Activated CD8-positive, alpha-beta T cell treated with anti-CD3 and anti-CD28 coated beads for 36 hours (primary cell): ENCODE data around the gene STX1A. TPM values are rescaled to one million over a fixed set of nuclear protein-coding genes. Genes with fewer than 3 reads are reported as not detected.

Experiments used
- ATAC-seq: fragments of 200-7000 bp; cut with Tn5 transposase; one replicate; pipeline ENCODE4 v1.10.0; 2021; ENCODE audit warnings: mild to moderate bottlenecking, moderate library complexity
- CTCF ChIA-PET: fragments of 350-600 bp; sonication (Branson Sonifier 250); formaldehyde crosslinking; loops from one replicate; lab custom pipeline; 2021; ENCODE audit warnings: antibody characterized with exemption; lab: Charles Lee
- POLR2A ChIA-PET: fragments of 350-600 bp; sonication (Branson Sonifier 250); formaldehyde crosslinking; loops from one replicate; lab custom pipeline; 2021; ENCODE audit warnings: antibody characterized with exemption; lab: Charles Lee
- DNase-seq: peaks from one replicate; pipeline ENCODE4 v3.0.0-alpha.2; 2020
- H3K27ac Mint-ChIP-seq: one replicate; pipeline ENCODE4 v1.8.0; 2021; ENCODE audit warnings: mild to moderate bottlenecking, mixed read lengths
- H3K27me3 Mint-ChIP-seq: one replicate; pipeline ENCODE4 v1.8.0; 2021; ENCODE audit warnings: mixed read lengths
- H3K36me3 Mint-ChIP-seq: one replicate; pipeline ENCODE4 v1.8.0; 2021; ENCODE audit warnings: low read depth, mixed read lengths
- H3K4me1 Mint-ChIP-seq: one replicate; pipeline ENCODE4 v1.8.0; 2021; ENCODE audit warnings: low read depth, mixed read lengths
- H3K4me3 Mint-ChIP-seq: one replicate; pipeline ENCODE4 v1.8.0; 2021; ENCODE audit warnings: mild to moderate bottlenecking, moderate library complexity, mixed read lengths
- H3K9me3 Mint-ChIP-seq: one replicate; pipeline ENCODE4 v1.8.0; 2021; ENCODE audit warnings: mixed read lengths
- CTCF ChIP-seq: fragments of 200-600 bp; IDR thresholded peaks from one replicate; pipeline ENCODE4 v1.8.0; 2022; ENCODE audit warnings: antibody characterized with exemption, mild to moderate bottlenecking
- intact Hi-C: fragments of 100-400 bp; cut with micrococcal nuclease; formaldehyde crosslinking; loops from one replicate; pipeline ENCODE4 v1.10.0; 2022
- total RNA-seq, 2 experiments: library from RNA; stranded (reverse); gene quantifications; one replicate each; pipeline ENCODE4 v1.2.3, GENCODE V29; 2021

The STX1A gene
- total RNA-seq, 2 experiments from 2014 or later: 11.4 to 11.5 TPM

GRCh38 chr7:73702665-73703064, 16.8 kb downstream of the STX1A start:
- Mint-ChIP-seq H3K4me3 (no peak overlapping the region), H3K4me1 (peaks cover 16% of the 10 kb centered on the region), H3K9me3 (no peaks in the 10 kb centered on the region), H3K27ac (no peak overlapping the region), H3K36me3 (peaks cover 11% of the 10 kb centered on the region), H3K27me3 (no peaks in the 10 kb centered on the region)
- no peak for DNase-seq
- intact Hi-C loops: no loop called here
- ChIA-PET POLR2A (interaction anchor here (1.3 kb wide), 1 partner anchor 12 kb away, joined by 6 read pairs; no protein-coding TSS in a partner anchor), CTCF (interaction anchor here (0.9 to 3.7 kb wide), 10 partner anchors 9 to 181 kb away, joined by 3 to 16 read pairs (median 4); partner anchors contain the start of gene BAZ1B)
- TF ChIP-seq CTCF: no peak
- ATAC-seq: no peak

- TF ChIP-seq CTCF: no peak
- Mint-ChIP-seq H3K4me3 (no peak overlapping the region), H3K27ac (no peak overlapping the region), H3K27me3 (no peaks in the 10 kb centered on the region), H3K9me3 (no peaks in the 10 kb centered on the region), H3K4me1 (peaks cover 14% of the 10 kb centered on the region), H3K36me3 (peaks cover 14% of the 10 kb centered on the region)
- intact Hi-C loops: no loop called here
- ATAC-seq: no peak
- CTCF ChIA-PET: interaction anchor here (0.9 to 3.7 kb wide), 11 partner anchors 9 to 180 kb away, joined by 3 to 16 read pairs (median 4); partner anchors contain the start of gene BAZ1B
- no peak for DNase-seq
- POLR2A ChIA-PET: interaction anchor here (1.3 kb wide), 2 partner anchors 13 to 117 kb away, joined by 3 to 6 read pairs; no protein-coding TSS in a partner anchor
Observed at GRCh38 chr7:73702226-73702625, 17.2 kb downstream of the STX1A start.

- no peak overlapping the region for H3K27ac Mint-ChIP-seq
- no peaks in the 10 kb centered on the region for H3K9me3 Mint-ChIP-seq
- H3K27me3 Mint-ChIP-seq: no peaks in the 10 kb centered on the region
- CTCF ChIA-PET: interaction anchor here (0.7 to 3.7 kb wide), 14 partner anchors 8 to 180 kb away, joined by 3 to 16 read pairs (median 4); partner anchors contain the start of gene BAZ1B
- DNase-seq (peak; percentile 51), ATAC-seq (peak; percentile 49)
- POLR2A ChIA-PET: interaction anchor here (0.9 to 1.3 kb wide), 4 partner anchors 14 to 181 kb away, joined by 3 to 6 read pairs (median 3); no protein-coding TSS in a partner anchor
- no peak overlapping the region for H3K4me3 Mint-ChIP-seq
- H3K4me1 Mint-ChIP-seq: peaks cover 7% of the 10 kb centered on the region
- H3K36me3 Mint-ChIP-seq: peaks cover 21% of the 10 kb centered on the region
- intact Hi-C loops: no loop called here
- peak; percentile 63 for TF ChIP-seq CTCF
Observed at GRCh38 chr7:73701357-73701995, 18.0 kb downstream of the STX1A start.

GRCh38 chr7:73700581-73701134, 18.8 kb downstream of the STX1A start:
- no peak for DNase-seq
- no peak for ATAC-seq
- intact Hi-C loops: no loop called here
- TF ChIP-seq CTCF: no peak
- Mint-ChIP-seq H3K9me3 (no peaks in the 10 kb centered on the region), H3K4me1 (peaks cover 5% of the 10 kb centered on the region), H3K36me3 (peaks cover 25% of the 10 kb centered on the region), H3K27me3 (no peaks in the 10 kb centered on the region), H3K27ac (no peak overlapping the region), H3K4me3 (no peak overlapping the region)
- ChIA-PET CTCF (interaction anchor here (0.7 to 3.7 kb wide), 8 partner anchors 11 to 139 kb away, joined by 3 to 16 read pairs (median 4); no protein-coding TSS in a partner anchor), POLR2A (interaction anchor here (0.9 to 1.5 kb wide), 3 partner anchors 9 to 180 kb away, joined by 3 to 4 read pairs (median 3); no protein-coding TSS in a partner anchor)
